DOHH2 (cell line): Measurements from ENCODE around the gene SCIN.

ENCODE experiments used
- H3F3A ChIP-seq: fragments of 200-600 bp; sonication (generic), shearing (Covaris generic); 2 replicates; pipeline ENCODE4 v1.6.0; 2016; ENCODE audit warnings: antibody characterized with exemption, mild to moderate bottlenecking; ENCODE audit not compliant: control insufficient read depth, insufficient read depth
- H3K27ac ChIP-seq: fragments of 200-600 bp; sonication (generic); 2 replicates; pipeline ENCODE4 v1.5.1; 2014; ENCODE audit warnings: low read depth, mild to moderate bottlenecking, low read length, moderate library complexity
- H3K27me3 ChIP-seq: fragments of 200-600 bp; sonication (generic); 2 replicates; pipeline ENCODE4 v1.6.1; 2014; ENCODE audit warnings: mild to moderate bottlenecking, low read length, mixed read lengths; ENCODE audit not compliant: control insufficient read depth
- H3K36me3 ChIP-seq: fragments of 200-600 bp; sonication (generic); 2 replicates; pipeline ENCODE4 v1.6.1; 2014; ENCODE audit warnings: mild to moderate bottlenecking, low read length, moderate library complexity, mixed read lengths; ENCODE audit not compliant: control insufficient read depth
- H3K4me1 ChIP-seq: fragments of 200-600 bp; sonication (generic); 2 replicates; pipeline ENCODE4 v1.6.1; 2014; ENCODE audit warnings: mild to moderate bottlenecking, low read length, mixed read lengths; ENCODE audit not compliant: control insufficient read depth
- H3K4me2 ChIP-seq: fragments of 200-600 bp; sonication (generic); 2 replicates; pipeline ENCODE4 v1.6.0; 2014; ENCODE audit warnings: mild to moderate bottlenecking, low read length, moderate library complexity
- H3K4me3 ChIP-seq: fragments of 200-600 bp; sonication (generic); 2 replicates; pipeline ENCODE4 v1.5.1; 2014; ENCODE audit warnings: mild to moderate bottlenecking, low read length, mixed read lengths
- H3K79me2 ChIP-seq: fragments of 200-600 bp; sonication (generic); 2 replicates; pipeline ENCODE4 v1.6.1; 2014; ENCODE audit warnings: mild to moderate bottlenecking, low read length, mixed read lengths; ENCODE audit not compliant: control insufficient read depth
- H3K9me2 ChIP-seq: fragments of 200-600 bp; sonication (generic); replicated peaks from 2 replicates; pipeline ENCODE4 v1.6.1; 2014; ENCODE audit warnings: mild to moderate bottlenecking, low read length, mixed read lengths; ENCODE audit not compliant: control insufficient read depth
- H3K9me3 ChIP-seq: fragments of 200-600 bp; sonication (generic); 2 replicates; pipeline ENCODE4 v1.6.1; 2014; ENCODE audit warnings: antibody characterized with exemption, low read length, mixed read lengths; ENCODE audit not compliant: control insufficient read depth, insufficient read depth
- H4K20me1 ChIP-seq: fragments of 200-600 bp; sonication (generic); 2 replicates; pipeline ENCODE4 v1.6.0; 2014; ENCODE audit warnings: low read depth, mild to moderate bottlenecking, antibody characterized with exemption, low read length, moderate library complexity; ENCODE audit not compliant: control insufficient read depth, insufficient read depth
- EZH2phosphoT487 ChIP-seq: fragments of 200-600 bp; sonication (generic); IDR thresholded peaks from 2 replicates; pipeline ENCODE4 v1.6.1; 2017; ENCODE audit warnings: borderline replicate concordance, mild to moderate bottlenecking, antibody characterized with exemption, low read length, moderate library complexity, mixed read lengths
- TF ChIP-seq, protein P1 (sequence below): fragments of 200-600 bp; sonication (generic); IDR thresholded peaks from one replicate; pipeline ENCODE4 v1.5.1; 2014; ENCODE audit warnings: antibody characterized with exemption, mild to moderate bottlenecking, low read depth, low read length; ENCODE audit not compliant: poor library complexity, severe bottlenecking

SCIN gene

DNA sequence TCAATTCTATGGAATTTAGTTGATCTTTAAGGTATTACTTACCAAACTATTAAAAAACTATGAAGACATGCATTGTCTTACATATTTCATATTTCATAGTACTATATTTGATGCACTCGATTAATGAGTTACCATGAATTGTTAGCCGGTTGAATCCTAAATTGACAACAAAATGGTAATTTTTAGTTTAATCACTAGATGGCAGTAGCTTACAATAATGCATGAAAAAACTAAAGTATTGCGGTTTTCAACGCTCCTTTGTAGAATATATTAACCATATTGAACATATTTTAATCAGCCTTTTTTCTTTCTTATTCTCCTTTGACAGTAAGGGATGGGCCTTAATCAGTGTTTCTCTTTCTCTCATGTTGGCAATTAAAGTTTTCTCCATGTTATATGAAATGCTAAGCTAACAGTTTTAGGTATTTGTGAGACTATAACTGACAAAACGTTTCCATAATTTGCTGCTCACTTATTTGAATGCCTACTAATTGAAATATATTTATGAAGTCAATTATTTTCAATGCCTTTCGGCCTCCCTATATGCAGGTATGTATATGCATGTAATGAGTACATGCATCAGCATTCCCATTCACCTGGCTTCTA is 68.4 kb downstream of the SCIN start:
- no peak overlapping the region for H3K4me2 ChIP-seq

DNA sequence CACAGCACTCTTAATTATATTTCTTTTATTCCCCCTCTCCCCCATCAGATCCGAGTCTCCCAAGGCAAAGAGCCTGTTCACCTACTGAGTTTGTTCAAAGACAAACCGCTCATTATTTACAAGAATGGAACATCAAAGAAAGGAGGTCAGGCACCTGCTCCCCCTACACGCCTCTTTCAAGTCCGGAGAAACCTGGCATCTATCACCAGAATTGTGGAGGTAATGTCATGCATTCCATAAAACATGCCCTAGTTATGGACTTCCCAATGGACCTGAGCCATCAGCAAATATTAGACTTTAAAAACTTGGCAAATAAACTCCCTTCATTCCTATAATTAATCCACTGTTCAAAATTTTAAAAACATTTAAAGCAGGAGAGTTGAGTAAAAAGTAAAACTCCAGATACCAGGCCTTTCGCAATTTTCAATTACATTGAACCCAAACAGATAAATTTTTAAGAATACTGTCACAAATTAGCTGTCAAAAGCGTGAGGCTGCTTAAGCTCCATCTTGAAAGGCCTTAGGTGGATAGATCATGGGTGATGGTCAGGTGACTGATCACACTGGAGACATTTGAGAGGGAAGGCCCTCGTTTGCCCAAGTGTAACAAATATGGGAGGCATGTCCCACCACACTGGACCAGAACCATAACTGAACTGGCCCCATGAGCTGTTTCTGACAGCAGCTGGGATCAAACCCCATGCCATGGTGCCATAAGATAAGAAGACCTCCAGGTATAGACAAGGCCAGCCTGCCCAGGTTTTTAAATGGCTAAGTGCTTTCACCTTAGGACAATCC is 70.0 kb downstream of the SCIN start:
- Histone ChIP-seq H3K4me3 (no peak overlapping the region), H4K20me1 (no peaks in the 10 kb centered on the region), H3K79me2 (no peaks in the 10 kb centered on the region), H3K27me3 (peaks cover 10% of the 10 kb centered on the region), H3K27ac (no peak overlapping the region), H3K36me3 (no peaks in the 10 kb centered on the region), H3K9me3 (no peaks in the 10 kb centered on the region), H3K9me2 (no peaks in the 10 kb centered on the region), H3K4me1 (no peaks in the 10 kb centered on the region), H3F3A (no peaks in the 10 kb centered on the region), H3K4me2 (no peak overlapping the region)
- TF ChIP-seq, protein P1, sequence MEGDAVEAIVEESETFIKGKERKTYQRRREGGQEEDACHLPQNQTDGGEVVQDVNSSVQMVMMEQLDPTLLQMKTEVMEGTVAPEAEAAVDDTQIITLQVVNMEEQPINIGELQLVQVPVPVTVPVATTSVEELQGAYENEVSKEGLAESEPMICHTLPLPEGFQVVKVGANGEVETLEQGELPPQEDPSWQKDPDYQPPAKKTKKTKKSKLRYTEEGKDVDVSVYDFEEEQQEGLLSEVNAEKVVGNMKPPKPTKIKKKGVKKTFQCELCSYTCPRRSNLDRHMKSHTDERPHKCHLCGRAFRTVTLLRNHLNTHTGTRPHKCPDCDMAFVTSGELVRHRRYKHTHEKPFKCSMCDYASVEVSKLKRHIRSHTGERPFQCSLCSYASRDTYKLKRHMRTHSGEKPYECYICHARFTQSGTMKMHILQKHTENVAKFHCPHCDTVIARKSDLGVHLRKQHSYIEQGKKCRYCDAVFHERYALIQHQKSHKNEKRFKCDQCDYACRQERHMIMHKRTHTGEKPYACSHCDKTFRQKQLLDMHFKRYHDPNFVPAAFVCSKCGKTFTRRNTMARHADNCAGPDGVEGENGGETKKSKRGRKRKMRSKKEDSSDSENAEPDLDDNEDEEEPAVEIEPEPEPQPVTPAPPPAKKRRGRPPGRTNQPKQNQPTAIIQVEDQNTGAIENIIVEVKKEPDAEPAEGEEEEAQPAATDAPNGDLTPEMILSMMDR = no peak
- TF ChIP-seq EZH2phosphoT487 = no peak

More for the DNA sequence above, 68.4 kb downstream of the SCIN start:
- no peaks in the 10 kb centered on the region for H3K9me3 ChIP-seq
- H3K4me3 ChIP-seq = no peak overlapping the region
- no peaks in the 10 kb centered on the region for H4K20me1 ChIP-seq
- H3K79me2 ChIP-seq = no peaks in the 10 kb centered on the region
- H3K4me1 ChIP-seq = no peaks in the 10 kb centered on the region
- peaks cover 10% of the 10 kb centered on the region for H3K27me3 ChIP-seq
- no peak for TF ChIP-seq EZH2phosphoT487
- TF ChIP-seq, protein P1 = peak; percentile 73
- no peaks in the 10 kb centered on the region for H3F3A ChIP-seq
- no peaks in the 10 kb centered on the region for H3K9me2 ChIP-seq
- H3K36me3 ChIP-seq = no peaks in the 10 kb centered on the region
- no peak overlapping the region for H3K27ac ChIP-seq

DNA sequence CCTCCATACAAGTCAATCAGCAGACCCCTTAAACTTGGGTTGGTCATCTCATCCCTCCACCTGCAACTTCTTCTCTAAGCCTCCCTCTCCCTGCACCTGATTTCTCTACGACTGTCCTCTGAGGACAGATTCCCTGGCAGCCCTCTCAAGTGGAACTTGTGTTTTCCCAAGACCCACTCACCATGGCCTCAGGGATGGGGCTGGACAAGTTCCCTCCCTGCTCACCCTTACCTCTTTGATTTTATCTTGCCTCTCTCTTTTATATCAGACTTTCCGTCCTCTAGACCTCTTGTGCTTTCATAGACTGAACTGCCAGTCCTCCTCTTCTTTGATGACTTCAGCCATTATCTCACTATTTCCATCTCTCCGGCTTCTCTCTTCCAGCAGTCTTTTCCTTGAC is 70.7 kb downstream of the SCIN start:
- H3K4me1 ChIP-seq = no peaks in the 10 kb centered on the region
- no peak overlapping the region for H3K27ac ChIP-seq
- no peak for TF ChIP-seq EZH2phosphoT487
- TF ChIP-seq, protein P1 = no peak
- no peaks in the 10 kb centered on the region for H4K20me1 ChIP-seq
- H3K36me3 ChIP-seq = no peaks in the 10 kb centered on the region
- no peaks in the 10 kb centered on the region for H3K9me2 ChIP-seq
- H3F3A ChIP-seq = no peaks in the 10 kb centered on the region
- no peaks in the 10 kb centered on the region for H3K79me2 ChIP-seq
- H3K4me3 ChIP-seq = no peak overlapping the region
- no peaks in the 10 kb centered on the region for H3K9me3 ChIP-seq
- H3K27me3 ChIP-seq = peaks cover 9% of the 10 kb centered on the region
- no peak overlapping the region for H3K4me2 ChIP-seq
